Effector CD4-positive, alpha-beta T cell (primary cell): ENCODE data around the gene BEND7.
A peak's percentile ranks its signal among the peaks of the same experiment; 100 is the strongest.
"Not testable (repeated sequence)": the region's sequence is repeated elsewhere in the genome, so short reads cannot be mapped to it uniquely, and the experiment has no call there.

Source experiments
- DNase-seq: peaks from one replicate; pipeline ENCODE4 v3.0.0-alpha.2; 2020

BEND7 gene

GRCh38 chr10:13473986-13474385 lies 54.8 kb downstream of the BEND7 start:
- DNase-seq, result no peak

- DNase-seq, result no peak
Observed at GRCh38 chr10:13472359-13472758, 56.5 kb downstream of the BEND7 start.

GRCh38 chr10:13470270-13470669 lies 58.5 kb downstream of the BEND7 start:
- DNase-seq, result no peak

GRCh38 chr10:13462551-13462950 lies 66.3 kb downstream of the BEND7 start:
- DNase-seq, result no peak

DNA sequence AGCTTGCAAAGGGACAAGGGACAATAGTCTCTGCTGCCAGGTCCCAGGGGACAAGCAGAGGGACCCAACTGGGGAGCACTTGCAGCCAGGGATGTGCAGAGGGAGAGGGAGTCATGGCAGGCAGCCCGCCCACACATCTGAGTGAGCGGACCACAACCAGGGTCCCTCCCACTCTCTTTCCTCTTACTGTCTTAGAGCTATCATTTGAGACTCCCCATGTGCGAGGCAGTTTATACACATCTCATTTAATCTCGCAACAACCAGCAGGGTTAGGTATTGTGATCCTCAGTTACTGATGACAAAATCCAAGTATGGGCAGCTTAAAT lies 70.2 kb downstream of the BEND7 start:
- DNase-seq, result no peak

GRCh38 chr10:13457958-13458686 lies 70.7 kb downstream of the BEND7 start:
- DNase-seq, result no peak

GRCh38 chr10:13453896-13454295 lies 74.9 kb downstream of the BEND7 start:
- DNase-seq, result no peak

DNA sequence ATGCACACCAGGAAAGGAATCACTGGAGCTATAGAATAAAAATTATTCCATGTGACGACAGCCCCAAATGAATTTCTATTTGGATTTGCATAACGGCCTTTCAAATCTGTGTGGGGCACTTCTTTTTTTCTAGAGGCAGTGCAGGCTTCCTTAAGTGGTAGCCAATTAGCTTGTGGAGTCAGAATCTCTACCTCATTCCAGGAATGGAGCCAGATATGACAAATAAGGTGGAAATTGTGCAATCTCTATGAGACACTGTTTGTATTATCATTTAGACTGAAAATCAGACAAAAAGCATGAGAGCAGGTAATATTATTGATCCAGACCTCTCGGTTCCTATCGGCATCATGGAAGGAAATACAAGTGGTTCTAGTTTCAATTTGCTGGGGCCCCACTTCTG lies 78.7 kb downstream of the BEND7 start:
- DNase-seq, result no peak

GRCh38 chr10:13449296-13449695 lies 79.5 kb downstream of the BEND7 start:
- DNase-seq, result no peak

- no peak for DNase-seq
Observed at GRCh38 chr10:13448216-13448615, 80.6 kb downstream of the BEND7 start.

- no peak for DNase-seq
Observed at GRCh38 chr10:13445656-13446400, 83.0 kb downstream of the BEND7 start.

GRCh38 chr10:13441476-13441875 lies 87.3 kb downstream of the BEND7 start:
- DNase-seq, result no peak

- DNase-seq, result peak; percentile 44
Observed at GRCh38 chr10:13440185-13441061, 88.4 kb downstream of the BEND7 start.

DNA sequence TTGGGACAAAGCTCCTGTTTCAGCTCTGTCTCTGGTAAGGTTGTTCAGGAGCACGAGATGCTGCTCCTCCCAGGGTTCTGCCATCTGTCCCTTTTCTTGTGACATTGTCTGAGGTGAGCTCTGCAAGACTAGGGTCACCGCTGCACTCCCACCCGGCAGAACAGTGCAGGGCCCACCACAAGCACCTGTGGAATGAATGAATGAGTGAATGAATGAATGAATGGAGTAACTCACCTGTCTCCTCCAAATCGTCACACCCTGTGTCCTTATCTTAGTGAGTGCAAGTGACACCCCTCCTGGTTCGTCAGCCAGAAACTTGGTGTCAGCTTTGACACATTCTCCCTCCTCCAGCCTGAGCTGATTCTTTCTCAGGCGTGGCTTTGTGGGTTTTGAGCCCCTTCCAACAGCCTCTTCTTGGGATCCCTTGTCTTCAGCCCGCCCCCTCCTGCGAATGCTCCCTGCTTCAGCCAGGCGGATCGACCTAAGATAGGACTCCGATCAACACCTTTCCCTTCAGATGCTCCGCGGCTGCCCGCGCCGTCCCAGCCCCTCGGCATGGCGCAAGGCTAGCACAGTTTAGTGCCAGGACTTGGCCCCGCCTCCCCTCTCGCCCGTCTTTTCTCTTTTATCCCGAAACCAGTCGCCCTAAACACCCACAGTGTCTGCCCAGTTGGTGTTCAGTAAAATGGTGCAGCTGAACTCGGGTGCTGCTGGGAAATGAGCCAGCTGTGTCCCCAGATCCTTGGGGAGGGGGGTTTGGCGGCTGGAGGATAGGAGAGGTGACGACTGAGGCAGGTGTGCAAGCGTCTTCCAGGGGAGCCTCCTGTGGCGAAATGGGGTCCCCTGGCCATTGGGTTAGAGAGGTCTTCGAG lies 89.3 kb downstream of the BEND7 start:
- DNase-seq, result no peak

DNA sequence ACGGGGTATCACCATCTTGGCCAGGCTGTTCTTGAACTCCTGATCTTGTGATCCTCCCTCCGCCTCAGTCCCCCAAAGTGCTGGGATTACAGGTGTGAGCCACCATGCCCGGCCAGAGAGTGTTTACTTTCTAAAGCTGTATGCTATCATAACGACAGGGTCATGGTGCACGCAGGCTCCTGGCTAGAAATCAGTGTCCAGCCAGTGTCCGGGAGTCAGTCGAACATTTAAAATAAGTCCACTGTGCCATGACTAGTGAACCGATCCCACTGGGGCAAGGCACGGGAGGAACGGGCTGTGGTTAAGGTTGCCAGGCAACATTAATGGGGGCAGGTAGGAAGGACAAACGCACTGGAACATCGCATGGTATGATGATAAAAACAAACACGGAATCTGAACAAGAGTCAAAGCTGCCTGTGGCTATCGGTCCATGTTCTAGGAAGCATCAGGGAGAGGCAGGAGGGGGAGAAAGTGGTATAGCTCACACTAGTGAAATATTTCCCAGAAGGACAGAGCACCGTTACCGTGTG lies 91.7 kb downstream of the BEND7 start:
- no peak for DNase-seq

GRCh38 chr10:13427943-13428342 lies 100.9 kb downstream of the BEND7 start:
- DNase-seq, result not testable (repeated sequence)

DNA sequence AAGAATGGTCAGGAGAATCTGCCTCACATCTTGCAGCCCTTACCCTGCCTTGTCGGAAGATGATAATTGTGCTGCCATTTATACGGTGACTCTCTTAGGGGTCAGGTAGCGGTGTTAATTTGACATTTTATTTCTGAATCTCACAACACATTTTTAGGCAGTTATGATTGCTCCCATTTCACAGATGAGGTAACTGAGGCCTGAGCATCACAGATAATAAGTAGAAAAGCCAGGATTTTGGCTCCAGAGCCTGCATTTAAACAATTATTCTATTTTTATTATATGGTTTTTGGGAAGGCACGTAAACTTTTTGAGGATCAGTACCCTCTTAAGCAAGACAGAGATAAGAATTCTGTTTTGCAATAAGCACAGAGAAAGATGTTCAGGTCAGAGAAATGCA lies 103.4 kb downstream of the BEND7 start:
- no peak for DNase-seq

DNA sequence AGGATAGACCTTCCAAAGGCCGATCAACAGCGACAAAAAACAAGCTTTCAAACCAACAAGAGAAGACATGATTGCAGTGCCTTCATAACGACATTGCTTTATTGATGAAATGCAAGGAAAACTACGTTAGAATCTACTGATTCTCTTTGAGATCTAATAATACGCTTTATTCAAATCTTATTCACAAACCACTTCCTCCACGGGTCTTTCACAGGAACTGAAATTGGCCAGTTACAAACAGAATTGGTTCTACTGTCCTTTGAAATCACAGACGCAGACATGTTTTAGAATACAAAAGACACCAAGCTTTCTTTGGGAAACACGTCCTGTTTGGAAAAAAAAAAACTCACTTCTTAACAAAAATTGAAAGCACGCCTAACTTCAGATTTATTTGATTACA lies 106.0 kb downstream of the BEND7 start:
- no peak for DNase-seq

DNA sequence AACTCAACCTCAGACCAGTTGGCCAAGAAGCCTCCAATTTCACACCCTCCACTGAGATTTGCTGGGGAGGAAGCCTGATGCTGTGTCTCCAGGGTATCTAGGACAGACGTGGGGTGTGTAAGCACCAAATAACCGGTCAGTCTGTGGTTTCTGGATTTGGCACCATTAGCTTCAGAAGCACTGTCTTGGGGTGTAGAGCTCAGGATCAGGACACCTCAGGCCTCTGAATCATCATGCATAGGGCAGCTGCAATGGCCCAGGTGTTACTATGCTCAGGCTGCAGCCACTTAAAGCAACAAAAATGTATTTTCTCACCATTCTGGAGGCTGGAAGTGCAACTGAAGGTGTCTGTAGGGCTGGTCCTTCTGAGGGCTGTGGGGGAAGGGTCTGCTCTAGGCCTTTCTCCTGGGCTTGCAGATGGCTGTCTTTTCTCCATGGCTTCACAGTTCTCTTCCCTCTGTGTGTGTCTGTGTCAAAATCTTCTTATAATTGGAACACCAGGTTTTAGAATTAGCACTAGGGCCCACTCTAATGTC lies 107.4 kb downstream of the BEND7 start:
- no peak for DNase-seq

- no peak for DNase-seq
Observed at GRCh38 chr10:13420532-13421307, 108.1 kb downstream of the BEND7 start.

GRCh38 chr10:13417459-13418126 lies 111.2 kb downstream of the BEND7 start:
- DNase-seq, result no peak
